GM19372 (cell line): Measurements from ENCODE around the gene CHD5.
"Not testable (repeated sequence)": the region's sequence is repeated elsewhere in the genome, so short reads cannot be mapped to it uniquely, and the experiment has no call there.

ENCODE experiments used
- ATAC-seq: cut with Tn5 transposase; IDR thresholded peaks from one replicate; pipeline ENCODE4 v1.9.1; 2021; ENCODE audit warnings: mild to moderate bottlenecking, low read depth, moderate library complexity; ENCODE audit not compliant: unreplicated experiment

The CHD5 gene

DNA sequence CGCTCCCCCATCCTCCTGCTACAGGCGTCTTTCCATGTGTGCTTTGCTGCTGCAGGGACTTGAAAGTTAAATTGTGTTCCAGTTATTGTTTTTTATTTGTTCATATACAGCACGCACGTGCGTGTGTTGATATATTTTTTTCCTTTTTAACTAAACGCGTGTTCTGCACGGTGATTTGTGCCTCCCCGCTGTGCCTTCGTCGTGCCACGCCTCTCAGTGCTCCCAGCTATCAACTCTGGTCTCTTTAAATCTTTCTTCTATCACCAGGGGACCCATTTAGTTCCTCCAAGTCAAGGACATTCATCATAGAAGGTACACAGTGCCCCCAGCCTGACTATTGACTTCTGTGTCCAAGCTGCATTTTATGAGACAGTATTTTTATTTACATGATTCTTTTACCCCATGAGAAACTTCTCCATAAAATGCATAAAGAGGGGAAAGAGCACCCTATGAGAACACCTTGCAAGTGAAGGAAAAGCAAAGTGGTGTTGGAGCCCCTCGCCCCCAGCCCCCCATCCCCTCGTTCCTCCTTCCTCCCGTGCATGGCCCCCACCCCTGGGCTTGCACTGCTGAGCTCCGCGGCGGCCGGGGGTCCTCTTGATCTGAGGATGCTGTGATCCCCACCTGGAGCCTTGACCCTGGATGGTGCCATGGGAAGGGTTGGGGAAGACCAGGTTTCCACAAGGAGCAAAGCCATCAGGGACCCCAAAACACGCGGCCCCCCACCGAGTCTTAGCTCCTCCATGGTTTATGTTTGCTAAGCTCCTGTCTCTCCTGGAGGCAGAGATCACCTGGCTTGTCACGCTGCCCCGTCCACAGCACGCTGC lies 88.9 kb downstream of the CHD5 start:
- ATAC-seq = no peak

DNA sequence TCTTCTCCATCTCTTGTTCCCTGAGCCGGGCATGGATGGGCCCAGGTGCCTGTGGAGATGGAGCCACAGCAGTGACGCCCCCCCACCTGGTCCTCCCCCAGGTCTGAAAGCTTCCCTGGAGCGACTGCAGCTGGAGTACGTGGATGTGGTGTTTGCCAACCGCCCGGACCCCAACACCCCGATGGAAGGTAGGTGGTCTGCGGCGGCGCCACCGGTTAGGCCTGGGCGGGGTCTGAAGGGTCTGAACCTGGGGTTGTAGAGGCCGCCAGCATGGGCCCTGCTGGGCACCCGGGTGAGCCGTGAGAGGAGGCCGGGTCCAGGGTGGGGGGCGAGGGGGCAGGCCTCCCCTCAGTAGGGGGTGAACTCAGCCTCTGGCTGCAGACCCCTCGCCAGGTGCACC lies 89.8 kb downstream of the CHD5 start:
- no peak for ATAC-seq

GRCh38 chr1:6088956-6089355 lies 91.2 kb downstream of the CHD5 start:
- ATAC-seq = no peak

GRCh38 chr1:6087958-6088357 lies 92.2 kb downstream of the CHD5 start:
- no peak for ATAC-seq

GRCh38 chr1:6087377-6087772 lies 92.7 kb downstream of the CHD5 start:
- no peak for ATAC-seq

GRCh38 chr1:6086762-6087376 lies 93.3 kb downstream of the CHD5 start:
- ATAC-seq = no peak

GRCh38 chr1:6086358-6086757 lies 93.8 kb downstream of the CHD5 start:
- no peak for ATAC-seq

DNA sequence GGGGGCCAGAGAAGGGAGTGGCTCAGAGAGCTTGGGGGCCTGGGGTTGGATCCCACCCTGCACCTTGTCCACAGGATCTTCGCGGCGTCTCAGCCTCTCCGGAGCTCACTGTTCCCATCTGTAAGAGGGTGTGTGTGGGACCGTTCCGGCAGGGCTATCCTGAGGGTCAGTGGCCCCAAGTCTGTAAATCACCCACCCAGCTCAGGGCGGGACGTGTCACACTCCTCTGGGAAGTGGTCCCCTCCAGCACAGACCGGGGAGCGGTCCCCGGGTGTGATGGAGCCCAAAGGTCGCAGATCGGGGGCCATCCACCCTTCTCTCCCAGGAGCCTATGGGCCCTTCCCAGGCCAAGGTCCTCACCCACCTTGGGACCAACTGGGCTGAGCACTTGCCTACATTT lies 94.5 kb downstream of the CHD5 start:
- no peak for ATAC-seq

DNA sequence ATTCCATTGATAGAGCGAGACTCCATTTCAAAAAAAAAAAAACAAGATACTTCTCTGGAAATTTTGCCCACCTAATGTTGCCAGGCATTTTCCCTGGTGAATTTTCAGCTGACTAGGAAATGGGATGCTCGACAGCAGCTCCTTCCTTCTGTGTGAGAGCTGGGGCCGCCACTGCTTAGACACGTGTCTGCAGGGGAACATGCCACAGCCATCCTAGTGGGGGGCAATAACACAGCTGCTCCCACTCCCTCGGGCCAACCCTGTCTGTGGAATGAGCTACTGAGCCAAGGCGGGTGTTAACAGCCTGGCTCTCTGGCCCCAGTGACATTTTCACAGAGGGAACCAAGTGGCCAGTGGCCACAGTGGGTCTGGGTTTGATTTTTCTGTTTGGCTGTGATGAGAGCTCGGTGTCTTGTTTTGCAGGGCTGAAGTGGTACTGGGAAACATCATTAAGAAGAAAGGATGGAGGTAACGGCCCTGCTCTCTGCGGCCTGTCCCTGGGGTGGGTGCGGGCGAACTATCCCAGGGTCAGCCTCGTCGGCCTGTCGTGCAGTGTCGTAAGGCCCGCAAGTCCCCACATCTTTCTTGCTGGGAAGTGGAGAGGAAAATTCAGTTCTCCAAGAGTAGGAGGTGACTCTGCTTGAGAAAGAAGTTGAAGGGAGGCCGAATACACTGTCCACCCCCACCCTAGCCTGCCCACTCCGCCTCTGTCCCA lies 95.2 kb downstream of the CHD5 start:
- ATAC-seq = no peak

DNA sequence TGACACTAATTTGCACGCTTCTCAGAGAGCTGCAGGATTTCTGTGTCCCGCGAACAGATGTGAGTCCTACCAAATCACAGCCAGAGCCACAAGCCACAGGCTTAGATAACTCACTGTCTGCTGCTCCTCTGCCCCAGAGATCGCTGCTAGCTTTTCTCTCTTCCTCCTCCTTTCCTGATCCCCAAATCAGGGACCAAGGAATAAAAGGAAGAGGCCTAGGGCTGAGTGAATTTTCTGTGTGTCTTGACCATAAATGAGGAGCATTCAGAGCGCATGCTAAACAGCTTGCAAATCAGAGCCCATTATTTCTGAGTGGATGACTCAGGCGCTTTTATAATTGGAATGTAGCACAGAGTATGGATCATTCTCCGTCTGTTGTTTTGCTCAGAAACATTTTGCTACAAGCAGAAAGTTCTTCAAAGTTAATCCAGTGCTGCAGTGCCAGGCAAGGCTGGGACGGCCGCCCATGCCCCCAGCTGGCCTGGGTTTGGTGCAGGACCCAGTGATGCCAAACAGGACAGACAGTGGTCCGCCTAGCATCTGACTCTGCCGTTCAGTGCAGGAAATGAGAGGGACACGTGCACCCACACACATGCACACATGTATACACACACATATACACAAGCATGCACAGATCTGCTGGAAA lies 96.2 kb downstream of the CHD5 start:
- ATAC-seq = no peak

DNA sequence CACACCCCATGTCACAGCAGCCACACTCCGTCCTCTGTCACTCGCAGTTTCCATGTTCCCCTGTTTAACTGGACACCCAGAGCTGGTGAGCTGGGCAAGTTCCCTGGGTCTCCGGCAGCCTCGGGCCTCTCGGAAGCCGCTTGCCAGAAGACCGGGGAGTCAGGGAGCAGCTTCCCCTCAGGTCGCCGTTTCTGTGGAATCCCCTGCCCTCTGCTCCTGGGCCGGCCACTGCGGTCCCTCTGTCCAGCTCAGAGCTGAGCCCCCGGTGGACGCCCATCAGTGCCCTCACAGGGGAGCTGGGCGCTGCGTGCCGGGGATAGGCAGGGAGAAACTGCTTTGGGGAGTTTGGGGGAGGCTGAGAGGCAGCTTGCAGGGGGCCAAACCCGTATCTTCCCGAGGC lies 96.7 kb downstream of the CHD5 start:
- ATAC-seq = no peak

DNA sequence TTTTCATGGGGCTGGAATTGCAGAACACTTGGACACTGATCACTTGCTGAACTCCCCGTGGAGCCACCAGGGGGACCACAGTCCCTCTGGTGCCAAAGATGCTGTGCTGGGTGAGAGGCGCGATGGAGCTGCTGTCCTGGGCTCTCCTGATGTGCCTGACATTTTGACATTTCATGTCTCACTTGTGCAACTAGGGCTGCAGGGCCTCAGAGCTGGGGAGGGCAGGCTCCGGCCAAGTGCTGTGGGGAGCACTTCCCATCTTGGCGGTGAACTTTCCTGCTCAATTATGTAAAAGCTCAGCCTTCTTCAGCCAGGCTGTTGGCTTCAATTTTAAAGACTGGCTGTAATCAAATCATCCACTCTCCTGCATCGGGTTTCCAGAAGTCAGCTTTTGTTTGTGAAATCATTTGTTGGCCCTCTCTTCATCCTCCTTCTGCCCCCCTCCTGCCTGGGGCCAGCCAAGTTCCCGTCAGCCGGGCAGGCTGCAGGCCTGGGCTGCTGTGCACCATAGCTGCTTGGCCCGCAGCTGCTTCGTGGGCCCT lies 97.6 kb downstream of the CHD5 start:
- ATAC-seq = no peak

DNA sequence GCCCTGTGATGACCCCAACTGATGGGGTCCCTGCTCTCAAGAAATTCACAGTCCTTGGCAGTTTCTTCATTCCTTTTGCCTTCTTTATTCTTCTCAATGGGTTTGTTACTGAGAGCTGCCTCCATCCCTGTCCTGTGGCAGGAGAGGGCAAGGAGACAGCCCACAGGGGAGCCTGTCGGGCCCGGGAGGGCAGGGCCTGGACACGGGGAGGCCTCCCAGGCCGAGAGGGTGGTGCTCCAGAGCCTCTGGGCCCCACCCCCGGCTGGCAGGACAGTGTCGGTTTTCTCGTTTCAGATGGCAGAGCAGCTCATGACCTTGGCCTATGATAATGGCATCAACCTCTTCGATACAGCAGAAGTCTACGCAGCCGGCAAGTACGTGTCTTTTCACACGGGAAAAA lies 98.2 kb downstream of the CHD5 start:
- no peak for ATAC-seq

- no peak for ATAC-seq
Measured at GRCh38 chr1:6080469-6080868, 99.7 kb downstream of the CHD5 start.

DNA sequence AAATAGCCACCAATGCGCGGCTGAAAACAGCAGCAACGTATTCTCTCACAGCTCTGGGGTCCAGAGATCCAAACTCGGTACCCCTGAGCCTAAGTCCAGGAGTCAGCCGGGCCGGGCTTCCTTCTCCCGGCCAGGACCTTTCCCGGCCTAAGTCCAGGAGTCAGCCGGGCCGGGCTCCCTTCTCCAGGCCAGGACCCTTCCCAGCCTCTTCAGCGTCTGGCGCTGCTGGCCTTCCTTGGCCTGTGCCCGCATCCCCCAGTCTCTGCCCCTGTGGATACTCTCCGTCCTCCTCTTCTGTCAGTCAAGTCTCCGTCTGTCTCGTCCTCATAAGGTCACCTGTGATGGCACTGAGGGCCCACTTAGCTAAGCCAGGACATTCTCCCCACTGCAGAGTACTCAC lies 102.2 kb downstream of the CHD5 start:
- ATAC-seq = no peak

DNA sequence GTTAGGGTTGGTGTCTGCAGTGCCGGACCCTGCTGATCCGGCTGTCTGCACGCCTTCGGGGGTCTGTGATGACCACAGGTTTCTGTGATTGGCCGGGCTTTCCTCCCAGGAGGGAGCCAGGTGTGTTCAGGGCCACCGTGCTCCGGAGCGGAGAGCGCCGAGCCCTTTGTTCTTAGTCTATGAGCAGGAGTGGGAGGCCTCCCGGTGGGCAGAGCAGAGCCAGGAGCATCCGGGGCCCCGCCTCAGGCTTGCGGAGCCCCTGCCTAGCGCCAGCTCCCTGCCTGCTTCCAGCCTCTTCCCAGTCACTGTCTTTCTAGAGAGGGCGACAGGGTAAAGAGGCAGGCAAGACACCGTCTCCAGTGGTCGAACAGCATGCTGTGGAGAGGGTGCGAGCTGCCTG lies 102.6 kb downstream of the CHD5 start:
- ATAC-seq = no peak

- ATAC-seq = not testable (repeated sequence)
Measured at GRCh38 chr1:6077061-6077460, 103.1 kb downstream of the CHD5 start.

- ATAC-seq = no peak
Measured at GRCh38 chr1:6075748-6076147, 104.4 kb downstream of the CHD5 start.

DNA sequence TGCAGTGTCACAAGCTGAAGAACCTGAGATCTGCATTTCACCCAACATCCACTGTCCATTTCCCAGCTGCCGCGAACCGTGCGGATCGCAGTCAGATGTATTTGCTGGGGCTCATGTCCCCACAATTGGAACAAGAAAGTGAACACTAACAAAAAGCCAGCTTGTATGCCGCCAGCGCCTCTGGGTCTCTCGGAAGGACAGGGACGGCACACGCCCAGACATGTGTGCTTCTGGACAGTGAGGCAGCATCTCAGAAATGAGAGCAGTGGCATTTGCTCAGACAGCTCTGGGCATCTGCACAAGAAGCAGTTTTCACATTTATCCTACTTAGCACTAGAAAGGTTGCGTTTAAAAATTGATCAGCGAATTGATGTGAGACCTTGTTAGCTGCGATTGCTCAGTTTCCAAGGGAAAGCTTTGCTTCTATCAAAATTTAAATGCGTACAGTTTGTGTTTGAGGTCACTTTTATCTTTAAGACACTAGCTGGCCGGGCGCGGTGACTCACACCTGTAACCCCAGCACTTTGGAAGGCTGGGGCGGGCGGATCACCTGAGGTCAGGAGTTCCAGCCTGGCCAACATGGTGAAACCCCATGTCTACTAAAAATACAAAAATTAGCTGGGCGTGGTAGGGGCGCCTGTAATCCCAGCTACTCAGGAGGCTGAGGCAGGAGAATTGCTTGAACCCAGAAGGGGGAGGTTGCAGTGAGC lies 105.8 kb downstream of the CHD5 start:
- no peak for ATAC-seq

DNA sequence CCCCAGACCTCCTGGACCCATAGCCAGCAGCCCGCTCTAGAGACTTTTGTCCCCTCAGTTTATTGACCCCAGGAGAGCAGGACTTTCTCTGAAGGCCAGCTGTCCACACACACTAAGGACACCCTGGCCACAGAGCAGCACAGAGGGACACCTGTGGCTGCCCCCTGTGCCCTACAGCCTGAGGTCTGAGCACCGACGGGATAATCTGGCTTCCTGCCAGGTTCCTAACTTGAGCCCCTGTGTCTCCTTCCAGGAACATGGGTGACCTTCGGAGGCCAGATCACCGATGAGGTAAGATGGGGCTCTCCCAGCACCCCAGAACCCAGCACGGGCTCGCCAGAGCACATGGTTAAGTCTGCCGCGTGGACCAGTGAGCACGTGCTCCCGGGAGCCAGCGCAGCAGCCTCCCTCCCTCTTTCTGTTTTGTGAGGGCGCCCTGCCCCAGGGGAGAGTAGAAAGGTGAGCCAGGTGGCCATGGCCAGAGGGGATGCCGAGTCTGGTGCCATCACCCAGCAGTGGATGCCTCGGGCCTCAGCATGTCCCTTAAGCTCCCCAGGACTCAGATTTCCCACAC lies 106.6 kb downstream of the CHD5 start:
- ATAC-seq = no peak
